ENCODE results near the gene GNAL. TPM values are rescaled to one million over a fixed set of nuclear protein-coding genes. Genes with fewer than 3 reads are reported as not detected.

Gene GNAL
- total RNA-seq, 2 donors from 2014 or later = 0.55 to 1.6 TPM

DNA sequence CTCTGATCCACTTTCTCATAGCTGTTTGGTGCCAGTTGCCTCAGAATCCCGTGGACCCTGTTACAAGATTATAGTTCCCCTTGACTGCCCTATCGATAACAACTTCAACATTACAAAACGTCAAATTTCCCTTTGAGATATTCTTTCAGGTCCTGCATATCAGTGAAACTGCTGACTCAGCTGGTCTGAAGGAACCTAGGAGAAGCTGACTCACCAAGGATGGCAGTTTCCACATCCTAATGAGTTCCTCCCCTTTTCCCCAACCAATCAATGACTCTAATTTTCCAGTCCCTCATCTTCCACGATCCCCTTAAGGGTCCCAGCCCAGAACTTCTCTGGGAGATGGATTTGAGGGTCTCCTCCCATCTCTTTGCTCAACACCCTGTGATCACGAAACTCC, 27.6 kb upstream of the GNAL start:
- Mint-ChIP-seq H3K4me1 (ENCODE audit: low read depth) (no peaks in the 10 kb centered on the region), H3K4me3 (no peak overlapping the region), H3K27ac (no peak overlapping the region), H3K9me3 (no peaks in the 10 kb centered on the region), H3K36me3 (ENCODE audit: insufficient read depth in 2 of 2) (no peaks in the 10 kb centered on the region), H3K27me3 (ENCODE audit: low read depth) (peaks cover 16% of the 10 kb centered on the region)
- DNase-seq (no peak), ATAC-seq (replicated peaks in 1 of 2) (no peak)

DNA sequence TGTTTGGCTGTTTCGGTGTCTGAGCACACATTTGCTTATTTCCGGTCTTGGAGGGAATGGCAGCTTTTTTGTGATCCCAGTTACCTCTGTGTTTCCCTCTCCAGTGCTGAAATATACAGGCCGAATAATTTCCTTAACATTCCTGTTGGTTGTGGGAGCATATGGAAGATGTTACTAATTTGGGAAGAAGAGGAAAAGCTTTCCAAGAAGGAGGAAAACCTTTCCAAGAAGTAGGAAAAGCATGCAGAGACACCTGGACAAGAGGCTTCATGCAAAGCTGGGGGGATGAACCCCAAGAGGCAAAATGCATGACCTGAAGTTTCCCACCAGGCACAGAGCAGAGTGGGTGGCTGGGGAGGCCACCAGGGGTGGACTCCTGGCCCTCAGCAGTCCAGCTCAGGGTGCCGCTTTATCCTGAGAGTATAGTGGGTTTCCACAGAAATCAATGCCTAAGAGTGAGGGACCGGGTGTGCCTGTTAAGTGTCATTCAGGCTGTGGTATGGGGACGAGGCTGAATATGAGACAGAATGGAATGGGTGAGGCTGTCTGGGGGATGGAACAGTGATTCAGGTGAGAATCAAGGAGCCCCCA, 25.5 kb upstream of the GNAL start:
- Mint-ChIP-seq H3K9me3 (no peaks in the 10 kb centered on the region), H3K27me3 (ENCODE audit: low read depth) (peaks cover 1% of the 10 kb centered on the region), H3K36me3 (ENCODE audit: insufficient read depth in 2 of 2) (no peaks in the 10 kb centered on the region), H3K27ac (no peak overlapping the region), H3K4me1 (ENCODE audit: low read depth) (no peaks in the 10 kb centered on the region), H3K4me3 (no peak overlapping the region)
- ATAC-seq (replicated peaks in 1 of 2) (no peak), DNase-seq (no peak)

- no peaks in the 10 kb centered on the region for H3K36me3 Mint-ChIP-seq (ENCODE audit: insufficient read depth in 2 of 2)
- no peaks in the 10 kb centered on the region for H3K27me3 Mint-ChIP-seq (ENCODE audit: low read depth)
- no peaks in the 10 kb centered on the region for H3K9me3 Mint-ChIP-seq
- H3K4me1 Mint-ChIP-seq (ENCODE audit: low read depth) = no peaks in the 10 kb centered on the region
- no peak overlapping the region for H3K27ac Mint-ChIP-seq
- no peak for ATAC-seq (replicated peaks in 1 of 2)
- DNase-seq = no peak
- no peak overlapping the region for H3K4me3 Mint-ChIP-seq
Observed at GRCh38 chr18:11664286-11664685, 24.8 kb upstream of the GNAL start.

- DNase-seq = no peak
- no peaks in the 10 kb centered on the region for H3K4me1 Mint-ChIP-seq (ENCODE audit: low read depth)
Observed at GRCh38 chr18:11665146-11665545, 23.9 kb upstream of the GNAL start.

GRCh38 chr18:11665587-11665986, 23.5 kb upstream of the GNAL start:
- Mint-ChIP-seq H3K4me3 (no peak overlapping the region), H3K27me3 (ENCODE audit: low read depth) (no peaks in the 10 kb centered on the region), H3K4me1 (ENCODE audit: low read depth) (no peaks in the 10 kb centered on the region), H3K27ac (no peak overlapping the region), H3K36me3 (ENCODE audit: insufficient read depth in 2 of 2) (no peaks in the 10 kb centered on the region), H3K9me3 (no peaks in the 10 kb centered on the region)
- ATAC-seq (replicated peaks in 1 of 2) (no peak), DNase-seq (no peak)

More at GRCh38 chr18:11665146-11665545, 23.9 kb upstream of the GNAL start:
- ATAC-seq (replicated peaks in 1 of 2) = no peak
- no peaks in the 10 kb centered on the region for H3K36me3 Mint-ChIP-seq (ENCODE audit: insufficient read depth in 2 of 2)
- no peak overlapping the region for H3K4me3 Mint-ChIP-seq
- H3K27ac Mint-ChIP-seq = no peak overlapping the region
- no peaks in the 10 kb centered on the region for H3K9me3 Mint-ChIP-seq
- H3K27me3 Mint-ChIP-seq (ENCODE audit: low read depth) = no peaks in the 10 kb centered on the region

GRCh38 chr18:11666176-11666575, 22.9 kb upstream of the GNAL start:
- no peak overlapping the region for H3K4me3 Mint-ChIP-seq
- no peak for ATAC-seq (replicated peaks in 1 of 2)
- no peaks in the 10 kb centered on the region for H3K27me3 Mint-ChIP-seq (ENCODE audit: low read depth)

DNA sequence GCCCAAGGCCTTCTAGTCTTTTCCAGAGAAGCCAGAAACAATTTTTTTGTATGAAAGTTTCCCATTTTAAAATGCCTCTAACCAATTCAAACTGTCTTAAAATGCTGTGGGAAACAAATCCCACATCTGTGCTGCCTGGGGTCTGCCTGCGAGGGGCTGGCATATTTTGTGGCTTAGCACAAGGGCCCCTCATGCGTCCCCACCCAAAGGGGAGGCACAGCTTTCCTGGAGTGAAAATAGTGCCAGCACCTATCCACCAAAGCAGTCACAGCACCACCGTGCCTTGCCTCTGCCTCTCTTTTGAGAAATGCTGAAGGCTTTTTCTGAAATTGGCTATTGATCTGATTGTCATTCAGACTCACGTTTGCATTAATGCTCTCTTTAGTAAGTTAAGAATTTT, 22.2 kb upstream of the GNAL start:
- Mint-ChIP-seq H3K9me3 (no peaks in the 10 kb centered on the region), H3K4me1 (ENCODE audit: low read depth) (no peaks in the 10 kb centered on the region), H3K4me3 (no peak overlapping the region), H3K27ac (no peak overlapping the region), H3K36me3 (ENCODE audit: insufficient read depth in 2 of 2) (no peaks in the 10 kb centered on the region), H3K27me3 (ENCODE audit: low read depth) (no peaks in the 10 kb centered on the region)
- ATAC-seq (replicated peaks in 1 of 2) = no peak
- DNase-seq = no peak

More at GRCh38 chr18:11666176-11666575, 22.9 kb upstream of the GNAL start:
- Mint-ChIP-seq H3K36me3 (ENCODE audit: insufficient read depth in 2 of 2) (no peaks in the 10 kb centered on the region), H3K9me3 (no peaks in the 10 kb centered on the region), H3K27ac (no peak overlapping the region), H3K4me1 (ENCODE audit: low read depth) (no peaks in the 10 kb centered on the region)
- DNase-seq = no peak

- Mint-ChIP-seq H3K4me1 (ENCODE audit: low read depth) (no peaks in the 10 kb centered on the region), H3K27me3 (ENCODE audit: low read depth) (no peaks in the 10 kb centered on the region), H3K4me3 (no peak overlapping the region), H3K27ac (no peak overlapping the region), H3K36me3 (ENCODE audit: insufficient read depth in 2 of 2) (no peaks in the 10 kb centered on the region), H3K9me3 (no peaks in the 10 kb centered on the region)
- ATAC-seq (replicated peaks in 1 of 2) (no peak), DNase-seq (no peak)
Observed at GRCh38 chr18:11667578-11667977, 21.5 kb upstream of the GNAL start.

GRCh38 chr18:11668441-11669169, 20.5 kb upstream of the GNAL start:
- Mint-ChIP-seq H3K9me3 (no peaks in the 10 kb centered on the region), H3K27ac (no peak overlapping the region), H3K4me1 (ENCODE audit: low read depth) (no peaks in the 10 kb centered on the region), H3K27me3 (ENCODE audit: low read depth) (no peaks in the 10 kb centered on the region), H3K36me3 (ENCODE audit: insufficient read depth in 2 of 2) (no peaks in the 10 kb centered on the region), H3K4me3 (no peak overlapping the region)
- DNase-seq = no peak
- no peak for ATAC-seq (replicated peaks in 1 of 2)

DNA sequence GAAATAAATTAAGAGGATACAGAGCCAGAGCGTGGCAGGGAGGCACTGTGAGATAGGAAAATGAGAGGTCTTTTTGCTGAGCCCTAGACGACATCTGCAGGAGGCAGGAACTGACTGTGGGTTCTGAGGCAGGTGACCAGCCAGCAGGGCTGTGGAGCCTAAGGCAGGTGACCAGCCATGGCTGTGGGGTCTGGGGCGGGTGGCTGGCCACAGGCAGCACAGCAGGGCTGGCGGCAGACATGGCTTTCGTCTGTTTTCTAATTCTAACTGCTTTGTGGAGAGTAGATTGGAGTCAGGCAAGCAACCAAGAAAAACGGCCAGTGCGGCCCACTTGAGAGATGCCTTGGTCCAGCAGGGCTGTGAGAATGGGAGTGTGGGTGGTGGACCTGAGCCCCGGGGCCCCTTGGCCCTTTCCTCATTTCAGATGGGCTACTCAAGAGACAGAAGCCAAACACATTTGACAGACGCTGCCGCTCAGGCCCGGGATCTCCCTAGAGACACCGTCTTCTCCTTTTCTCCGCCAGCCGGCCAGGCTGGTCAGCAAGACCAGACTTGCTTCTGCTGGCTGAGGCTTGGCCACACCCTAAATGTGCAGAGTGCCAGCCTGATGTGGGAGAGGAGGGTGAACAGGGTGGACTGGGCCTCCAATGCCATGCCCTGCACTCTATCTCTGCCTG, 19.7 kb upstream of the GNAL start:
- Mint-ChIP-seq H3K36me3 (ENCODE audit: insufficient read depth in 2 of 2) (no peaks in the 10 kb centered on the region), H3K4me1 (ENCODE audit: low read depth) (no peaks in the 10 kb centered on the region), H3K27ac (no peak overlapping the region), H3K4me3 (no peak overlapping the region), H3K27me3 (ENCODE audit: low read depth) (no peaks in the 10 kb centered on the region), H3K9me3 (no peaks in the 10 kb centered on the region)
- DNase-seq (no peak), ATAC-seq (replicated peaks in 1 of 2) (no peak)

DNA sequence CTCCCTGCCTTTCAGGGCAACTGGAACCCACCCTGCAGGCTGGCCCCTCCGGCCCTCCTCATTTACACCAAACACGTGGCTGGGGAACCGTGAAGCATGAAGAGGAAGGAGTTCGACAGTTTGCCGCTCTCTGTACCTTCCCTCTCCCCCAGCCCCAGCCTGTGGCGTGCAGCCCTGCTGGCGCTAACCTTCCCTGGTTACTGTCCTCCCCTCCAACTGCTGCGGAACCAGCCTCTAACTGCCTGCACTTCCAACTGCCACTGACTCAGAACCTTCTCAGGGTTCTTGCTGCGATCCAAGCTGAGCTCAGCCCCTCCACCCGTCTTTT, 19.2 kb upstream of the GNAL start:
- Mint-ChIP-seq H3K27me3 (ENCODE audit: low read depth) (no peaks in the 10 kb centered on the region), H3K4me1 (ENCODE audit: low read depth) (no peaks in the 10 kb centered on the region), H3K27ac (no peak overlapping the region), H3K9me3 (no peaks in the 10 kb centered on the region), H3K36me3 (ENCODE audit: insufficient read depth in 2 of 2) (no peaks in the 10 kb centered on the region), H3K4me3 (no peak overlapping the region)
- no peak for DNase-seq
- no peak for ATAC-seq (replicated peaks in 1 of 2)

GRCh38 chr18:11671156-11671555, 17.9 kb upstream of the GNAL start:
- Mint-ChIP-seq H3K4me1 (ENCODE audit: low read depth) (no peaks in the 10 kb centered on the region), H3K36me3 (ENCODE audit: insufficient read depth in 2 of 2) (no peaks in the 10 kb centered on the region), H3K27ac (no peak overlapping the region), H3K27me3 (ENCODE audit: low read depth) (peaks cover 3% of the 10 kb centered on the region), H3K4me3 (no peak overlapping the region), H3K9me3 (no peaks in the 10 kb centered on the region)
- DNase-seq = no peak
- ATAC-seq (replicated peaks in 1 of 2) = no peak

GRCh38 chr18:11672198-11672597, 16.9 kb upstream of the GNAL start:
- DNase-seq (no peak), ATAC-seq (replicated peaks in 1 of 2) (no peak)
- Mint-ChIP-seq H3K27me3 (ENCODE audit: low read depth) (peaks cover 9% of the 10 kb centered on the region), H3K36me3 (ENCODE audit: insufficient read depth in 2 of 2) (no peaks in the 10 kb centered on the region), H3K9me3 (no peaks in the 10 kb centered on the region), H3K4me1 (ENCODE audit: low read depth) (no peaks in the 10 kb centered on the region), H3K27ac (no peak overlapping the region), H3K4me3 (no peak overlapping the region)

All from activated T-cell treated with anti-CD3 and anti-CD28 coated beads, Interleukin-2, amount 50 U/mL, for 72 hours (primary cell).